Uterus (tissue), 4 donors: Measurements from ENCODE around the gene RASSF3. TPM values are rescaled to one million over a fixed set of nuclear protein-coding genes. Genes with fewer than 3 reads are reported as not detected.
"Not testable (repeated sequence)": the region's sequence is repeated elsewhere in the genome, so short reads cannot be mapped to it uniquely, and the experiment has no call there.

Source experiments
- DNase-seq, 2 donors: peaks; one replicate each; pipeline ENCODE4 v3.0.0-alpha.2; 2019 to 2020
- H3K27ac ChIP-seq, 2 donors: fragments of 200-600 bp; sonication (generic); 1 replicate in 1 of 2; 2 replicates in 1 of 2; pipeline ENCODE4 v1.5.1; 2016 to 2018
- H3K27me3 ChIP-seq, 2 donors: fragments of 200-600 bp; sonication (generic); one replicate each; pipeline ENCODE4 v1.5.1; 2018 to 2019; ENCODE audit warnings: control low read depth in 1 of 2
- H3K36me3 ChIP-seq, 2 donors: fragments of 200-600 bp; sonication (generic); one replicate each; pipeline ENCODE4 v1.5.1; 2019; ENCODE audit warnings: control low read depth in 1 of 2
- H3K4me1 ChIP-seq, 2 donors: fragments of 200-600 bp; sonication (generic); one replicate each; pipeline ENCODE4 v1.5.1; 2018 to 2019; ENCODE audit warnings: control low read depth in 1 of 2
- H3K4me3 ChIP-seq, 2 donors: fragments of 200-600 bp; sonication (generic); 1 replicate in 1 of 2; 2 replicates in 1 of 2; pipeline ENCODE4 v1.5.1; 2018 to 2019; ENCODE audit warnings: mild to moderate bottlenecking in 1 of 2
- H3K9me3 ChIP-seq, 2 donors: fragments of 200-600 bp; sonication (generic); one replicate each; pipeline ENCODE4 v1.5.1; 2019; ENCODE audit warnings: control low read depth in 1 of 2
- CTCF ChIP-seq, 4 experiments: fragments of 200-600 bp in 2 of 4; fragments of 450-650 bp in 2 of 4; sonication (generic) in 2 of 4; IDR thresholded peaks; one replicate each; pipeline ENCODE4 v1.5.1; 2016 to 2019; ENCODE audit warnings: antibody characterized with exemption in 4 of 4, mild to moderate bottlenecking in 2 of 4, moderate library complexity in 1 of 4
- POLR2A ChIP-seq, 2 donors: fragments of 450-650 bp; IDR thresholded peaks; one replicate each; pipeline ENCODE4 v1.6.1; 2016; ENCODE audit warnings: antibody characterized with exemption in 2 of 2, mild to moderate bottlenecking in 1 of 2, moderate library complexity in 1 of 2
- intact Hi-C: fragments of 100-400 bp; cut with DNase I; formaldehyde crosslinking; loops from one replicate; pipeline ENCODE4 v1.15.1; 2023; ENCODE audit warnings: low total_unique reads
- total RNA-seq, 4 donors: library from RNA; depleted of rRNA in 3 of 4; stranded (reverse); fragments of >200 nt in 3 of 4; gene quantifications; one replicate each; pipeline versions ENCODE4 v1.1.0 to v1.2.4, GENCODE V29; 2014 to 2023
- donor health status: DM: yes; HTN: yes; CAD: no.

Gene RASSF3
- total RNA-seq, 4 donors from 2014 or later: 17.7 to 64.7 (median 29.2) TPM

DNA sequence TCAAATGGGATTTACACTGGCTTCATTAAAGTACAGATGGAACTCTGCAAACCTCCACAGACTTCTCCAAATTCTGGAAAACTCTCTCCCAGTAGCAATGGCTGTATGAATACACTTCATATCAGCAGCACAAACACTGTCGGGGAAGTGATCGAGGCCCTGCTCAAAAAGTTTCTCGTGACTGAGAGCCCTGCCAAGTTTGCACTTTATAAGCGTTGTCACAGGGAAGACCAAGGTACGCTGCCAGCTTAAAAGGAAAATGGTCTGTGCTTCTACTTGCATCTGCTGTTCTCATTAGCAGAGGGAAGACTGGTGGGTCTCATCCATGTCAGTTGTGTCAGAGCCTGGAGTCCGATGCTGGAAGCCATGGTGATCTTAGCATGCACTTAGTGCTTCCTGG is 77.9 kb downstream of the RASSF3 start:
- H3K27me3 ChIP-seq: no peaks in the 10 kb centered on the region
- no peak for TF ChIP-seq POLR2A (IDR thresholded peaks at IDR 0.05)
- H3K4me3 ChIP-seq: no peak overlapping the region
- no peak overlapping the region for H3K27ac ChIP-seq
- intact Hi-C loops: no loop called here
- no peaks in the 10 kb centered on the region for H3K9me3 ChIP-seq
- DNase-seq: no peak
- H3K4me1 ChIP-seq: peaks cover 1 to 6% of the 10 kb centered on the region in 2 donors
- no peaks in the 10 kb centered on the region for H3K36me3 ChIP-seq

DNA sequence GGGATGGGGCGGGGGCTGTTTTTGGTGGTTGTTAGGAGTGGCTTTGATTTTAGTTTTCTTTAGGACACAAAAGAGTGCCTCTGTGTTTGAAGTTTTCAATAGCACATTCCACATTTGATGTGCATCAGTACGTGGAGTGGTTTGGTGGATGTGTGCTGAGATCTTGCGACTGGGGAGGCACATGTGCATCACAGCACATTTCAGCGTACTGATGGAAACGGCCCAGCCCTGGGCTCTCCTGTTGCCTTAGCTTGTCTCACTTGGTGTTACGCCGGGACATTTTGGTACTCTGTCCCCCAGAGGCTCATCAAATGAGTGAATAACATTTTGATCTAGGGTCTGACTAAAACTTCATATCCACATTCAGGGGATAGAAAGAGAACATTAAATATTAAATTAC is 78.4 kb downstream of the RASSF3 start:
- no peaks in the 10 kb centered on the region for H3K9me3 ChIP-seq
- H3K4me3 ChIP-seq: no peak overlapping the region
- no peak for DNase-seq
- no peaks in the 10 kb centered on the region for H3K27me3 ChIP-seq
- peaks cover 0 to 1% of the 10 kb centered on the region in 2 donors for H3K4me1 ChIP-seq
- TF ChIP-seq CTCF (IDR thresholded peaks at IDR 0.05): no peak
- no peak for TF ChIP-seq POLR2A (IDR thresholded peaks at IDR 0.05)
- H3K36me3 ChIP-seq: no peaks in the 10 kb centered on the region
- H3K27ac ChIP-seq: no peak overlapping the region
- intact Hi-C loops: no loop called here

DNA sequence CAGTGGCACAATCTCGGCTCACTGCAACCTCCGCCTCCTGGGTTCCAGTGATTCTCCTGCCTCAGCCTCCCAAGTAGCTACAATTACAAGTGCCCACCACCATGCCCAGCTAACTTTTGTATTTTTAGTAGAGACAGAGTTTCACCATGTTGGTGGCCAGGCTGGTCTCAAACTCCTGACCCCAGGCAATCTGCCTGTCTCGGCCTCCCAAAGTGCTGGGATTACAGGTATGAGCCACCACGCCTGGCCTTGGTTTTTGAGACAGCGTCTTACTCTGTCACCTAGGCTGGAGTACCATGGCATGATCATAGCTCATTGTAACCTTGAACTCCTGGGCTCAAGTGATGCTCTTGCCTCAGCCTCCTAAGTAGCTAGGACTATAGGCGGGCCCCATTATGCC is 79.9 kb downstream of the RASSF3 start:
- not testable (repeated sequence) for H3K4me1 ChIP-seq, H3K27ac ChIP-seq, H3K36me3 ChIP-seq, H3K9me3 ChIP-seq, H3K27me3 ChIP-seq, H3K4me3 ChIP-seq, DNase-seq
- intact Hi-C loops: loop anchor here (10.0 kb wide), 1 partner anchor 85 kb away; no protein-coding TSS in a partner anchor

DNA sequence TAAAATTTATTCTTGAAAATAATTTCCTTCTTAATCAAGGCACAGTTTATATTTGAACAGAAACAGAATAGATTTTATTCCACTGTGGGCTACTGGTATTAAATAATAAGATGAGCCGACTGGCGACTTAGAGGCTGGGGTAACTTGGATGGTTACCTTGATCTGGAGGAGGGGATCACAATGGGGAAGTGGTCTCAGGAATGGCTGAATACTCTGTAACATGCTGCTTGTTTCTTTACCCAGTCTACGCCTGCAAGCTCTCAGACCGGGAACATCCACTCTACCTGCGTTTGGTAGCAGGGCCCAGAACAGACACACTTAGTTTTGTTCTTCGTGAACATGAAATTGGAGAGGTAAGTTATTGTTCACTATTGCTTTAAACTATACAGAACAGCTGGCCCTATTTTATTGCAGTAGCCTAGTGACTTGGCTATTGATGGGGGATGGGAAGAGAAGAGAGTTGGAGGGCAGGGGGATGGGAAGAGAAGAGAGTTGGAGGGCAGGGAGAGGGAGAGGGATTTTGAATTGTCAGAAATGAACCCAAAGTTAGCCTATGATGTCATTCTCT is 81.0 kb downstream of the RASSF3 start:
- no peak overlapping the region for H3K4me3 ChIP-seq
- H3K27ac ChIP-seq: no peak overlapping the region
- H3K4me1 ChIP-seq: peaks cover 0 to 2% of the 10 kb centered on the region in 2 donors
- no peaks in the 10 kb centered on the region for H3K36me3 ChIP-seq
- no peak for TF ChIP-seq POLR2A (IDR thresholded peaks at IDR 0.05)
- no peak for TF ChIP-seq CTCF (IDR thresholded peaks at IDR 0.05)
- no peak for DNase-seq
- H3K27me3 ChIP-seq: no peaks in the 10 kb centered on the region
- no peaks in the 10 kb centered on the region for H3K9me3 ChIP-seq
- intact Hi-C loops: loop anchor here (10.0 kb wide), 1 partner anchor 87 kb away; no protein-coding TSS in a partner anchor

- no peak for DNase-seq
- TF ChIP-seq POLR2A (IDR thresholded peaks at IDR 0.05) (no peak), CTCF (IDR thresholded peaks at IDR 0.05) (no peak)
- intact Hi-C loops: loop anchor here (10.0 kb wide), 1 partner anchor 87 kb away; no protein-coding TSS in a partner anchor
- Histone ChIP-seq H3K27ac (no peak overlapping the region), H3K4me3 (no peak overlapping the region), H3K9me3 (no peaks in the 10 kb centered on the region), H3K4me1 (peaks cover 0 to 6% of the 10 kb centered on the region in 2 donors), H3K36me3 (no peaks in the 10 kb centered on the region), H3K27me3 (no peaks in the 10 kb centered on the region)
Observed at GRCh38 chr12:64691795-64692583, 81.7 kb downstream of the RASSF3 start.
